HG03432 (cell line): ENCODE data around the gene BCL11A.

ENCODE experiments used
- ATAC-seq: cut with Tn5 transposase; IDR thresholded peaks from one replicate; pipeline ENCODE4 v1.9.1; 2021; ENCODE audit warnings: mild to moderate bottlenecking, moderate library complexity; ENCODE audit not compliant: unreplicated experiment

Gene BCL11A

DNA sequence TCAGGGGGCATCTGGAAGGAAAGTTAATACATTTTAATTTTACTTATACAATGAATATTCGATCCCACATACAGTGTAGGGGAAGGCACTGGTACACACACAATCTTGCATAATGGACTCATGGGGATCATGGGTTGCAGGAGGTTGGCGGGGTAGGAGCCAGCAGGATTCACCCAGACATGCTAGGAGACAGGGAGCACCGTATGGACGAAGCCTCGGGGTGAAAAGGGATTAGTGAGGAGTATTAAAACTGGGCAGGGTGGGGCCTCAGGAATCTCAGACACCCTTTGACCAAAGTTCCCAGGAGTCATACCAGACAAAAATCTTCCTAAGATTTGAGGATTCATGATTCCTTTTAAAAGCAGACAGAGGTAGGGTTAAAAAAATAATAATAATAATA, 140.8 kb downstream of the BCL11A start:
- no peak for ATAC-seq

DNA sequence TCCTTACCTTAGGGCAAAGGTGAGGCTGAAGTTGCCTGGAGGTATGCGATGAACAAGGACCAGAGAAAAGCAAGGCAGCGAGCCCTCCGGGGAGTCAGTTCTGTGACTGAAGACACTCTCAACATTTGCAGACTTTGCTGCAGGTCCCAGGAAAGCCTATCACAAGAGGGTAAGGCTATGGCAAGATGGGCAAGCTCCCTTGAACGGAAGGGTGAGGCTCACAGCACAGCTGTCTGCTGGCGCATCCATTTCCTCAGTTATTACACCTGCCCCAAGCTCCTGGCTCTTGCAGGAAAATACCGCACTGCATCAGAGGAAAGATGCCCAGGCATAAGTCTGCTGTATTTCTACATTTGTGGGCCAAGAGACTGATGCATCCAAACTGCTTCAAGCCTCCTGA, 141.4 kb downstream of the BCL11A start:
- no peak for ATAC-seq

DNA sequence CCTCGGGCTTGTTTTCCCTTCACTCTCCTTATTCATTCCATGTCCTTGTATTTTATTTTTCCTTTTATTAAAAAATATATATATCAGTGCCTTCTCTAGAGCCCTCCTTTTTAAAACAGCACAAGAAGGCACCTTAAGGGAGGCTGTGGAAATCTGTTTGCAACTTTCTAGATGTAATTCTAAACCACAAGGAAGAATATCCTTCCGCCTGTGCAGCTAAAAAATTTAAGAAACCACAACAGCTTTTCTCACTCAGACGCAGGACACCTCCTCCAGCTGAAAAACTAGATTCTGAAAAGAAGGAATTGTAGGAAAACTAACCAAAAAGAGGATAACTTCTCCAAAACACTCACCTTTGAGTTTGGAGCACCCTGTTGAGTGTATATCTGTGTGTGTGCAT, 142.2 kb downstream of the BCL11A start:
- ATAC-seq: no peak

DNA sequence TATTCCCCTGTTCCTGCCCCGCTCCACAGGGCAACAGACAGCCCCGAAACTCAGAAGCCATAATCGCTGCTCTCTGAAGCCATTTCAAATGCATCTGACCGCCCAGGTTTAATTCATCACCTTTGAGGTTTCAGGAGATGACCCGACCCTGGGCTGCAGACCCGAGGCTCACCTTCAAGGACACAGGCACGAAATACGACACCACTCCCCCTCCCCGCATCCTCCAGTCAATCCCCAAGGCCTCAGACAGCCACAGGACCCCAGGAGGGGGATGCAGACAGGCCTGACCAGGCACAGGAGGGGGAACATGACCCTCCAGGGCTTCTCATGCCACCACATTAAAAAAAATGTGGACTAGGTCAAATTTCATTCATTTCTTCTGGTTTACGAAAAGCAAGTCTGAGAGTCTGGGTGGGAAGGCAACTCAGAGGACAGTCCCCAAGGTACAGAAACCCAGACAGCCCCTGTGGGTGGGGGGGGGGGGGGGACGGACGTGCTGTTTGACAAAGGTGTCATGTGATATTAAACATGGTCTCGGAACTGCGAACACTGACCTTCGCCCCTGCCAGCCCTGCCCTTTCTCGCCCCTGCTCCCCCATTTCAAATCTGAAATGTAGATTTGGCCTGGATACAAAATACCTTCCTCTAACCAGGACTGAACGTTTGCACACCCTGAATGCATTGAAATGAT, 142.9 kb downstream of the BCL11A start:
- ATAC-seq: no peak

DNA sequence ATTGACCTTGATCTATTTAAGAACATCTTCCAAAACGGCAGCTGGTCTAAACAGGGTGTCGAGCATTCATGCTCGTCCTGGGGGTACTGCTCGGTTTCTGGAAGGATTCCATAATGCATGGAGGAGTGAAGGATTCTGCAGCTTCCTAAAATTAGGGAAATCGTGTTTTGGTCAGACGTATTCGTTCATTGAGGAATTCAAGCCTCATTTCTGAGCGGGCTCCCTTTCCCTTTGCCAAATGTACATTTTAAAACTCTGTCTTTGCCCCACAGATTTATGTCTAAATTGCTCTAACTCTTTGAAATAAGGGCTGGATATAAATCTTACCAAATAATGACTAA, 144.0 kb downstream of the BCL11A start:
- no peak for ATAC-seq

DNA sequence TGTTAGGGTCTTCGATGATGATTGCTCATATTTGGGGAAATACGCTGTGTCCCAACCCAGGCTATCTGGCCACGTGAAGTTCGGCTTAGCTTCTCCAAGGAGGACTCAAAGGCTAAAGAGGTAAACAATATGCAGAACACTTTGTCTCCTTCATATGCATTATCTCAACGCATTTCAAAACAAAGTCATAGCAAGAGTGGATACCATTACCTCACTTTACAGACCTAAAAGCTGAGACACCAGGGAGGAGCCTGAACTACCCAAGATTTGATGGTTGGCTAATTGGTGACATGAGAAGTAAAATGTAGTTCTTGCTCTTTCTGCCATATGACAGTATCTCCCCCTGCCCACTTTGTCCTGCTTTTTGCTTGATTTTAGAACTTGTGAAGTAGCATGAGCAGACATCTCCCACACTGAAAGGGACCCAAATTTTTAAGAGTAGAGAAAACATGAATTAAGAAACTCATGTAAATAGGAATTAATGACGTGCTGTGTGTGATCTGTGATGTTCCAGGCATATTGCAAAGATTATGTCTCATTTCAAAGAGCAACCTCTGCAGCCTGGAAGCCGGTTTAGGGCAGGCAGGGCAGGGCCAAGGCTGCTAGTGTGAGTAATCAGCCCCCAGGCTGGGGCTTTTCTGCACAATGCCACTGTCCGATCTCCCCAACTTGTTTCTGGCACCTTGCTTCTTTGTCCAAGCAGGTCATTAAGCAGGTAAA, 144.5 kb downstream of the BCL11A start:
- no peak for ATAC-seq

DNA sequence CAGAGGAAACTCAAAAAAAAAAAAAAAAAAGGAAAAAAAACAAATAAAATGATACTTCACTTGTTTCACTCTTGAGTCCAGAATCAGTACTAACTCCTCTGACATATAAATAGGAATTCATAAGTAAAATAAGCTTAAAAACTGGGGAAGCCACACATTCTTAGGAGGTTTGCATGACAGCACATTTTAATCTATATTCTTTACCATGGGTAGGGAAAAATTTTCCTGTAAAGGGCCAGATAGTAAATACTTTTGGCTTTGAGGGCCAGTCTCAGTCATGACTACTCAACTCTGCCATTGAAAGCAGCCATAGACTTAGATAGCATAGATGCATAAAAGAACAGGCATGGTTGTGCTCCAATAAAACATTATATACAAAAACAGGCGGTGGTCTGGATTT, 145.2 kb downstream of the BCL11A start:
- ATAC-seq: no peak

DNA sequence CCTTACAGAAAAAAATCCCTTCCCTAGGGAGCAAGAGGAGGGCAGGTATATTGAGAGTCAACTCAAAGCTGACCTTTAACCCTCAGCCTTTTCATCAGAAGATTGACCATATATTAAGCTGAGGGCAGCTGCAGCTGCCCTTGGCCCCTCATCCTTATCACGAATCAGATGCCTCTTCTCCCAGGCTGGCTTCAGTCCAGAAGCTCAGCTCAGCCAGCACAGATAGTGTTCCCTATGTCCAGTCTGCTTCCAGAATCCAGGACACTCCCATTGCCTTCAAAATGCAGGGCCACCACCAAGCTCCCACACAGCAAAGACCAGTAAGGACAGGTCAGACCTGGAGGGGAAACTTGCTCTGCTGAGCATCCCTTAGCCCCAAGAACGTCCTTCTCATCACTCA, 146.1 kb downstream of the BCL11A start:
- ATAC-seq: no peak

DNA sequence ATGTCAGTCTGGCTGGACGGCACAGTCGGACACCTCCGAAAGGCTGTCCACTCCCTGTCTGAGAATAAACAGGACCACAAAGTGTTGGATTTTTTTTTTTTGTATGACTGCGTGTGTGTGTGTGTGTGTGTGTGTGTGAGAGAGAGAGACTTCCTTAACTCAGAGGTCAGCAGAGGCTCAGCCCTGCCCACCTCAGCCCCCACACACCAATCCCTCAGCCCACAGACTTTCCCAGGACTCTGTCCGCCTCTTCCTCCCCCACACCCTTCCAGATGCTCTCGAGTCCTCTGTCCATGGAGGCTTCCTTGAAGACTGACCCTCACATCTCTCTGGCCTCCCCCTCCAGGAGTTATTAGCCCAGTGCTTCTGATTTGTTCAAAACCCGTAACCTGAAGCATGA, 147.3 kb downstream of the BCL11A start:
- no peak for ATAC-seq

DNA sequence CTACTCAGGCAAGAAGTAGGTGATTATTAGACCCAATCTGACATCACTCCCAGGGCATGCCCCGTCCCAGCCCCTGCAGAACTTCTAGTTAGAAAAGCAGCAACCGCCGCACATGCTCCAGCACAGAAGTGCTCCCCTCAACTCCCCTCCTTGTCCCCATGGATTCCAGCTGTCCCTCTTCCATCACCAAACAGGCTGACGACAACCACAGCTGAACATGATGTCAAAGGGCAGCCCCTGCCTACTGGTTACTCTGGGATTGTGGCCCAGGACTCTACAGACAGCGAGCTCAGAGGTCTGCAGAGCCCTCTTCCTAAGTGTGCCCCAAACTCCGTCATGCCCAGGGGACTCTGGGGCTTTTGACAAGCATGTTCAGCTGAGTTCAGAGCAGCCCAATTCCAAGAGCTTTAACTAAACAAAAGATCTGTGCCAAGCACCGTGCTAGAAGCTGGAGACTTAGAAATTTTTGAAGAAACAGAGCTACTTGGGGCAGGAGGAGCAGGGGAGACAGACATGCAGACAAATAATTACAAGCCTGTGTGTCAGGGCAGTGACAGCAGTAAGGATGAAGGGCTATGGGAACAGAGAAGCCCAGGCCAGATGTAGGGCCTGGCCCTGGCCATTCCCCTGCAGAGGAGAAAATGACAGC, 148.1 kb downstream of the BCL11A start:
- no peak for ATAC-seq
